Activated CD8-positive, alpha-beta memory T cell treated with anti-CD3 and anti-CD28 coated beads, Interleukin-2, amount 50 U/mL, for 48 hours (primary cell): ENCODE data around the gene PRDM5.

ENCODE experiments used
- DNase-seq: peaks from one replicate; pipeline ENCODE4 v3.0.0-alpha.2; 2020

Gene PRDM5

GRCh38 chr4:120815361-120815760 lies 107.2 kb downstream of the PRDM5 start:
- no peak for DNase-seq

- no peak for DNase-seq
Measured at GRCh38 chr4:120814886-120815285, 107.6 kb downstream of the PRDM5 start.

- no peak for DNase-seq
Measured at GRCh38 chr4:120812216-120812615, 110.3 kb downstream of the PRDM5 start.

- DNase-seq, result no peak
Measured at GRCh38 chr4:120809518-120809917, 113.0 kb downstream of the PRDM5 start.

- no peak for DNase-seq
Measured at GRCh38 chr4:120808475-120809141, 113.9 kb downstream of the PRDM5 start.

GRCh38 chr4:120801137-120801758 lies 121.3 kb downstream of the PRDM5 start:
- DNase-seq, result no peak

GRCh38 chr4:120798570-120798969 lies 124.0 kb downstream of the PRDM5 start:
- DNase-seq, result no peak

GRCh38 chr4:120796271-120796670 lies 126.3 kb downstream of the PRDM5 start:
- no peak for DNase-seq

- no peak for DNase-seq
Measured at GRCh38 chr4:120785202-120785601, 137.3 kb downstream of the PRDM5 start.

- no peak for DNase-seq
Measured at GRCh38 chr4:120777459-120777858, 145.1 kb downstream of the PRDM5 start.

GRCh38 chr4:120775431-120775830 lies 147.1 kb downstream of the PRDM5 start:
- no peak for DNase-seq

- no peak for DNase-seq
Measured at GRCh38 chr4:120773641-120774040, 148.9 kb downstream of the PRDM5 start.

GRCh38 chr4:120771907-120772306 lies 150.6 kb downstream of the PRDM5 start:
- DNase-seq, result no peak

- DNase-seq, result no peak
Measured at GRCh38 chr4:120770897-120771296, 151.6 kb downstream of the PRDM5 start.

GRCh38 chr4:120769227-120769626 lies 153.3 kb downstream of the PRDM5 start:
- no peak for DNase-seq

GRCh38 chr4:120765260-120765680 lies 157.3 kb downstream of the PRDM5 start:
- no peak for DNase-seq

GRCh38 chr4:120763650-120764049 lies 158.9 kb downstream of the PRDM5 start:
- no peak for DNase-seq

- DNase-seq, result no peak
Measured at GRCh38 chr4:120761070-120761469, 161.5 kb downstream of the PRDM5 start.

- DNase-seq, result no peak
Measured at GRCh38 chr4:120760047-120760446, 162.5 kb downstream of the PRDM5 start.

GRCh38 chr4:120755864-120756263 lies 166.7 kb downstream of the PRDM5 start:
- no peak for DNase-seq

- DNase-seq, result no peak
Measured at GRCh38 chr4:120754590-120754989, 167.9 kb downstream of the PRDM5 start.

GRCh38 chr4:120753854-120754253 lies 168.7 kb downstream of the PRDM5 start:
- DNase-seq, result no peak

- no peak for DNase-seq
Measured at GRCh38 chr4:120750152-120750525, 172.4 kb downstream of the PRDM5 start.

- DNase-seq, result no peak
Measured at GRCh38 chr4:120749445-120750151, 172.9 kb downstream of the PRDM5 start.
